ENCODE results near the gene STX5.
"Not testable (repeated sequence)": the region's sequence is repeated elsewhere in the genome, so short reads cannot be mapped to it uniquely, and the experiment has no call there.

The STX5 gene

DNA sequence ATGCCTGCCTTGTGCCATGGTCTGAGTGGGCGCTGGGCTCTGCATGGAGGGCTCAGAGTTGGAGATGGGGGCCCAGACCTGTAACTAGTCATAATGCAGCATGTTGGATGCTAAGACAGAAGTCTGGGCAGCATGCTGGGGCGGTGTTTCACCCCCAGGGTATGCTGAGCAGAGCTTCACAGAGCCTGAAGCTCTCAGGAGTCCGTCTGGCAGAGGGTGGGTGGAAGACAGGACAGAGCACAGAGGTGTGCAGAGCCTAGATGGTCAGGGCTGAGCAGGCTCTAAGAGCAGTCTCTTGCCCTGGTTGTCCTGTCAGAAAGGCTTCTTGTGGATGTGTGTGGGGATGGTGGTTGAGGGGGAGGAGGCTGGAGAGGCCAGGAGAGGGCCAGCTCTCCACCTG lies 53.4 kb downstream of the STX5 start:
- no peak for DNase-seq

DNA sequence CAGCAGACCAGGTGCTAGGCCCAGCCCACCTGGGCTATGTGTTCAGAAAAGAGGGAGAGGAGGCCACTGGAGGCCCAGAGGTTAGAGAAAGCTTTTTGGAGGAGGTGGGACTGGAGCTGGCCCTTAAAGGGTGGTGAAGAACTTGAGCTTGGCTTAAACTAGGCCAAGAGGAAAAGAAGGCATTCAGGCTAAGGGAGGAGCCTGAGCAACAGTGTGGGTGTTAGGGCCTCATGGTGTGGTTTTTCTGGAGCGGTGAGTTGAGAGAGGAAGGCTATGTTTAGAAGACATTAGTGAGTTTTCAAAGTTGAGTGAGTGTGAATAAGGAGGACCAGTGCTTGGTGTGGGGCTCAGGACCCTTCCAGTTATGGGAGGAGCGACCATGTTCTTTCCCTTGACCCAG lies 54.5 kb downstream of the STX5 start:
- DNase-seq: no peak

DNA sequence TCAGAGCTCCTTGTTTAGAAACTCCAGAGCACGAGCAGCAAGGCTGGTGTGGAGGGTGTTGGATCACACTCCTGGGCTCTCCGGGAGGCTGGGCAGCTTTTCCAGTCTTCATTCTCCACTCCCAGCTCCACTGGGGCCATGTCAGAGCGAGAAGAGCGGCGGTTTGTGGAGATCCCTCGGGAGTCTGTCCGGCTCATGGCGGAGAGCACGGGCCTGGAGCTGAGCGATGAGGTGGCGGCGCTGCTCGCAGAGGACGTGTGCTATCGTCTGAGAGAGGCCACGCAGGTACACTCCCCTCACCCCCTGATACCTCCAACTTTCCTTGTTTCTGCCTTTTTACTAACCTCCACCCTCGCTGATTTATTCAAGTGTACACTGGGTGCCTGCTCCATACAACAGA lies 56.2 kb downstream of the STX5 start:
- no peak for DNase-seq

DNA sequence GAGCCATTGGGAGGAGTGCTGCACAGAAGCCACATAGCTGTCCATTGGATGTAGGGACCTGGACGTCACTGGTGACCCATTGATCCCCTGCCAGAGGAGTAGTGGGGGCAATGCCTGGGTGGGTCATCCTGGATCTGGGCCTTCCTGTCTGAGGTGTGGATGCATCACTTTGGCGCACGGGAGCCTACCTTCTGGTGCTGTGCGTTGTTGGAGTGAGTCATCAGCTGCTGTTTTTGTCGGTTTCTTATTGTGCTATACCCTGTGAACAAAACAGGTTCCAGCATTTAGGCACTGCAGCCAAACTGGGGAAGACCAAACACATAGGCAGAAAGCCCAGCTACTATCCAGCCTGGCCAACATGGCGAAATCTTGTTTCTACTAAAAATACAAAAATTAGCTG lies 57.4 kb downstream of the STX5 start:
- DNase-seq: no peak

DNA sequence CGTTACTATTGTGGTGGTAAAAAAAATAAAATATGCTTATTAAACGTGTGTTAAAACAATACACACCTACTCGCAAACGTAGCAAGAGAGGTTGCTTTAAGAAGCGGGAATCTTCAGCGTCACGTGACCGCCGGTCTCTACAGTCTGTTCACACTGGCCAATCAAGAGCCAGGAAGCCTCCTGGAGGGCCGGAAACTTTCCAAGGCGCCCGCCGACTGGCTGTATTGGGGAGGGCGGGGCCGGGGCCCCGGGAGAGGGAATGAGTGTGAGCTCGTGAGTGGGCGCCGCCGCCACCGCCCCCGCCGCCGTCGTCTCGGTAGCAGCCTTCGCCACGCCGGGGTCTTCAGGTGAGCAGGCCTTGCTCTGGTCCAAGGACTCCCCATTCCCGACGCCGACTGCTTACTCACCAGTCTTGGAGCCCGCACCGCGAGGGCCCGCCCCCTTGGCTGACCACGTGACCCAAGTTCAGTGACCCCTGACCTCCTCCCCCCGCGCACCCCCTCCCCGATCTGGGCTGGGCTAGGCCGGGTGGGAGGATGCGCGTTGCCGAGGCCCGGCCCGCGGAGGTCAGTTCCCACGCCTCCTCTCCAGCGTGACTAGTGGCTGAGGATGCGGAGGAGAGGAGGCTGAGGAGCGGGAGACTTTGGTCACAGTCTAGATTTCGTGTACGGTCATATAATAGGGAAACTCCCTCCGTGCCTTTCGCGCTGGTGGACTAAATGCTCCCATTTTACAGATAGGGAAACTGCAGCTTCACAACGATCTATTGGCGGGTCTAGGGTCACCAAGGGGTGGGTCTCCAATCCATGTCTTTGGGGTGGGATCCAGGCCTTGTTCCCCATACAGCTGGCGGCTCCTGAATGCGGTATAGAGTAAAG lies 60.5 kb downstream of the STX5 start, which contains the start of gene TAF6L:
Gene TAF6L (plus strand): TSS at position 253 of the 878 bp plus-strand sequence. CDS start 4,388 bp downstream, outside the sequence.
- DNase-seq: peak; percentile 90

DNA sequence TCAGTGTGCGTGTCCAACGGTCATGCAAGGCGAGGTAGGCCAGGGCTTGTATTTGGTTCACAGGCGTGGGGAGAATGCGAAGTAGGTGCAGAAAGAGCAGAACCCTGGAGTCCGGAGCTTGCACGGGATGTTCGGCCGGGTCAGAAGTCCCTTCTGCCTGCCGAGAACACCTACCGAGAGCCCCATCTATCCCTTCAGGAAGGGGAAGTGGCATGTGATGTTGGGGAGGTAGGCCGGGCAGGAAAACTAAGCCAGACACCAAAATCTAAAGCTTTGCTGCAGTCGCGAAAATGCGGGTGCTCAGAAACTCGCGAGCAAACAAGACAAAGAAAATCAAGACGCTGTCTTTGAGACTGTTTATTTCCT lies 61.1 kb downstream of the STX5 start:
- DNase-seq: no peak

DNA sequence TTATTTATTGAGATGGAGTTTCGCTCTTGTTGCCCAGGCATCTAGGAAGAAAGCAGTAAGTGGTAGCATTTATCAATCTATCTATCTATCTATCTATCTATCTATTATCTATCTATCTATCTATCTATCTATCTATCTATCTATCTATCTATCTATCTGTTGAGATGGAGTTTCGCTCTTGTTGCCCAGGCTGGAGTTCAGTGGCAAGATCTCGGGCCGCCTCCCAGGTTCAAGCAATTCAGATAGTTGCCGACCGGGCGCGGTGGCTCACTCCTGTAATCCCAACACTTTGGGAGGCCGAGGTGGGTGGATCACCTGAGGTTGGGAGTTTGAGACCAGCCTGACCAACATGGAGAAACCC lies 71.0 kb downstream of the STX5 start:
- not testable (repeated sequence) for DNase-seq

DNA sequence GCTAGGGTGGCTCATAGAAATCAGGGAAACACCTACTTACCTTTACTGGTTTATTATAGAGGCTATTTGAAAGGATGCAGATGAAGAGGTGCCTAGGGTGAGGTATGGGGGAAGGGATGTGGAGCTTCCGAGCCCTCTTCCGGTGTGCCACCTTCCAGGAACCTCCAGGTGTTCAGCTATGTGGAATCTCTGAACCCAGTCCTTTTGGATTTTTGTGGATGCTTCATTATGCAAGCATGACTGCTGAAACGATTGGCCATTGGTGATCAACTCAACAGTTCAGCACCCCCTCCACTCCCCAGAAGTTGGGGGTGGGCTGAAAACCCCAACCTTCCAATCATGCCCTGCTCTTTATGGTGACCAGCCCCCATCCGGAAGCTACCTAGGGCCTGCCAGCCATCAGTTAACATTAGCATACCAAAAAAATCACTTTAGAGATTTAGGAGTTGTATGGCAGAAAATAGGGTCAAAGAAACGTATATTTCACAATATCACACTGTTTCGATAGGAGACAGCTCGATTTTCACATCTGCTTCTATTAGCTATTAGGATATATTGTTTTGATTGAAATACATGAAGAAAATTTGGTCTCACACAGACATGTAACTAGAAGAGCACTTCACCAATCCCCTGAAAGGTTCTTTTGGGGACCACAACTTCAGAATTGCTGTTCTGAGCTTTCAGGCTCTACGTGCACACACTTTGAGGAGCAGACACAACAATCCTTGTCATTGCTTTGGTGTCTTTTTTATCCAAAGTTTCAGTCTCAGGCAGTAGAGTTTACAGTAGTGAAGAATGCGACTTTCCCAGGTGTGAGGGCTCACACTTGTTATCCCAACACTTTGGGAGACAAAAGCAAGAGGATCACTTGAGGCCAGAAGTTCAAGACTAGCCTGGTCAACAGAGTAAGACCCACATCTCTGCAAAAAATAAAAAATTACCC lies 73.7 kb downstream of the STX5 start:
- DNase-seq: no peak

Measured in GOT3 (cell line).